DMS53 treated with DMSO at 0.1 percent for 48 hours (cell line): Measurements from ENCODE around the gene KREMEN1.

Experiments used
- DNase-seq: peaks from one replicate; lab custom pipeline; 2025; ENCODE audit not compliant: unreplicated experiment; lab: John Stamatoyannopoulos, UW

Gene KREMEN1

DNA sequence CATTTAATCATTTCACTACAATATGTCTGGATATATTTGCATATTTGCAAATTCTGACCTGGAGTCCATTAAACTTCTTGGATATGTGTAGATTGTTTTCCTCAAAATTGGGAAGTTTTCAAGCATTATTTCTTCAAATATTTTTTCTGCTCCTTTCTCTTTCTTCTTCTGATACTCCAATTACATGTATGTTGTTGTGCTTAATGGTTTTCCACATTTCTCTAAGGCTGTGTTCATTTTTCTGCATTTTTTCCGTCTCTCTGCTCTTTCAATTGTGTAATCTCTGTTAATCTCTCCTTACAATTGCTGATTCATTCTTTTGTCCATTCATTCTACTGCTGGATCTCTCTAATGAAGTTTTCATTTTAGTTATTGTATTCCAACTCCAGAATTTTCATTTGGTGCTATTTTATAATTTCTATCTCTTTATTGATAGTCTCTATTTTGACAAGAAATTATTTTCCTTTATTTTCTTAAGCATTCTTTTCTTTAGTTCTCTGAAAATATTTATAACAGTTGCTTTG is 102.5 kb downstream of the KREMEN1 start:
- DNase-seq, result no peak

DNA sequence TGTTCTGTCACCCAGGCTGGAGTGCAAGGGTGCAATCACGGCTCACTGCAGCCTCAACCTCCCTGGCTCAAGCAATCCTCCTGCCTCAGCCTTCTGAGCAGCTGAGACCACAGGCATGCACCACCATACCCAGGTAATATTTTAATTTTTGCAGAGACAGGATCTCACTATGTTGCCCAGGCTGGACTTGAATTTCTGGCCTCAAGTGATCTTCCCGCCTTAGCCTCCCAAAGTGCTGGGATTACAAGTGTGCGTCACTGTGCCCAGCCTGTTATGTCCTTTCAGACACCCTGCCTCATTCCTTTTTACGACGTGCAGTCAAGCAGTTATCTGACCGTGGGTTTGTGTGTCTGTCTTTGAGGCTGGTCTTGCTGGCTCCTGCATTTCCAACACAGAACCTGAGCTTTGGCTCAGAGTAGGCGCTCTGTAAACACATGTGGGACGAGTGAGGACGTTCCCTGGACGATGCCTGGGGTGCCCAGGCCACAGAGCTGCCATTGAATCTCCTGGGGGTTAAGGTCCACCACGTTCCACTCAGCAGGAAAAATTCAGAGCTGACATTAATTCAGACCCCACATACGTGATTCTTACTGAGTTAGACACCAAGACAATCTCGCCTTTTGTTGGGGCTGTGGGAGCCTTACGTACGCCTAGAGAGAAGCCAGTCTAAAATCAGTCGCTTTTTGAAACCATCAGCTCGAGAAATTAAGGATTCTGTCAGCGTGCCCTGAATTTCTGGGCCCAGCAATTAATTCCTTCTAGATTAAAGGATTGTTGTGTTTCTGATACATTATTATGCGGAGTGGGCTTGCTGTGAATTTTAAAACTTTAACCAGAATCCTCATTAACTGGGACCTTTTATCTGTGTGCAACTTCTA is 111.4 kb downstream of the KREMEN1 start:
- no peak for DNase-seq

DNA sequence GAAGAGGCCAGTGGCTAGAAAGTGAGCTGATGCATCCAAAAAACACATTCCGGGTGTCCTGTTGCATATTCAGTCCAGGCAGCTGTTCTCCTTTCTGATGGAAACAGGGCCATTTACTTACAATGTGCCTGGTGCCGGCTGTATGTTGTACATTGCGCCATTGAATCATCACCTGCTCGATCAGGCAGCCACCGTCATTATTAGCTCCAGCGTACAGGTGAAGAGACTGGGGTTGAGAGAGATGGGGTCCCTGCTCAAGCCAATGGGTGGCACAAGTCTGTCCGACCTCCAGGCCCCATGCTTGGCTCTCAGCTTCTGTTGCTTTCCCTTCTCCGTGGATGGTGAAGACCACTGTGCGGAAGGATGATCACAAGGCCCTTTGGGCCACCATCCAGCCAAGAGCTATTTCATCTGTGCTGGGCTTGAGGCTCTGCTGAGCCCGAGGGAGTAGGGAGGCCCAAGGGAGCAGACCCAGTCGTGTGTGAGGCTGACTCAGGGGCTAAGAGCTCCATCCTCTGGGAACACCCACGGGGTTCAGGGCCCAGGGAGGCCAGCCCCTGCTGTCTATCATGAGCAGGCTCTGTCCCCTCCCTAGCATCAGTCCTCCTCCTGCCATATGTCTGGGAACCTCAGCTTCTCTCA is 112.1 kb downstream of the KREMEN1 start:
- DNase-seq, result no peak

DNA sequence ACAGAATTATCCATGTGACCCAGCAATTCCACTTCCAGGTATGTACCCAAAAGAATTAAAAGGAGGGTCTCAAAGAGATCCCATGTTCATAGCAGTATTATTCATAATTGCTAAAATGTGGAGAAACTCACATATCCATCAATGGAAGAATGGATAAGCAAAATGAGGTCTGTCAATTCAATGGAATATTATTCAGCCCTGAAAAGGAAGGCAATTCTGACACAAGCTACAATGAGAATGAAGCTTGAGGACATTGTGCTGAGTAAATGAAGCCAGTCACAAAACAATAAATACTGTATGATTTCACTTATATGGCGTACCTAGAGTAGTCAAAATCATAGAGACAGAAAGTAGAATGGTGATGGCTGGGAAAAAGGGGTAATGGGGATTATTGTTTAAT is 113.5 kb downstream of the KREMEN1 start:
- DNase-seq, result no peak

DNA sequence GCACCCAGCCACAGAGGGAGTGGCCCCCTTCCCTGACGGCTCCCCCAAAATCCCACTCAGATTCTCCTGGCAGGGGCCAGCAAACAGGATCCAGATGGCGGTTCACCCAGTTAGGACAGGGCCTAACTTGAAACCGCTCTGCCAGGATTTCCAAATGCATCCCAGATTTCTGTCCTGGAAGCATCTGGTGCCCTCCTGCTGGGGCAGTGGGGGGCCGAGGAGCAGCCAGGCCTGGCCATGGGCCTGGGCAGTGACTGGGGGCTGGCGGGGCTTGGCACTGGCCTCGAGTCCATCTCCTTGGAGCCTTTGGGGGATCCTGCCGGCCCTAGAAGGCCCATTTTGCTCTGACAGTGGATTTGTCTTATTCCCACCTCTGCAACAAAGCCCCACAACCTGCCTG is 115.0 kb downstream of the KREMEN1 start:
- DNase-seq, result no peak

DNA sequence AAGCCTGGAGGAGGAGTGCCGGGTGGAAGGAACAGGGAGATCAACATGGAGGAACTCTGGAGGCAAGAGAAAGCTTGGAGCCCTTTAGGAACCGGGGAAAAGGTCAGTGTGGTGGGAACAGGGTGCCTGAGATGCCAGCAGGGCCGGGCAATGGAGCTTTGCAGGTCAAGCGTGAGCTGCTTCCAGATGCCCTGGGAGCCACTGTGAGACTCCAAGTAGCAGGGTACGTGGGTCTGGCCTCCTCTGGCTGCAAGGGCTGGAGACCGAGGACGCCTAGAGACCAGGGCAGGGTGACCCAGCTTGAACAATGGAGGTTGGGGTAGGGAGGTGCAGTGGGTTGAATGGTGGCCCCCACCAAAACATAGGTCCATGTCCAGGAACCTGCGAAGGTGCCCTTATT is 117.2 kb downstream of the KREMEN1 start:
- DNase-seq, result no peak

DNA sequence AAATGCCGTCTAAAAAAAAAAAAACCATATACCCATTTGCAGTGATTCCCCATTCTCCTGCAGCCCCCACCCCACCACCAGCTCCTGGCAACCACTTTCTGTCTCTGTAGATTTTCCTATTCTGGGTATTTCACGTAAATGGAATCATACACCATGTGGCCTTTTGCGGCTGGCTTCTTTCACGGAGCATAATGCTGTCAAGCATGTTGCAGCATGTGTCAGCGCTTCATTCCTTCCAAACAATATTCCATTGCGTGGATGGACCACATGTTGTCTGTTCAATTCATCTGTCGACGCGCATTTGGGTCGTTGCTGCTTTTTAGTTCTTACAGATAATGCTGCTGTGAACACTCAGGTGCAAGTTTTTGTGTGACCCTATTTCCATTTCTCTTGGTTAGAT is 118.1 kb downstream of the KREMEN1 start:
- DNase-seq, result no peak

DNA sequence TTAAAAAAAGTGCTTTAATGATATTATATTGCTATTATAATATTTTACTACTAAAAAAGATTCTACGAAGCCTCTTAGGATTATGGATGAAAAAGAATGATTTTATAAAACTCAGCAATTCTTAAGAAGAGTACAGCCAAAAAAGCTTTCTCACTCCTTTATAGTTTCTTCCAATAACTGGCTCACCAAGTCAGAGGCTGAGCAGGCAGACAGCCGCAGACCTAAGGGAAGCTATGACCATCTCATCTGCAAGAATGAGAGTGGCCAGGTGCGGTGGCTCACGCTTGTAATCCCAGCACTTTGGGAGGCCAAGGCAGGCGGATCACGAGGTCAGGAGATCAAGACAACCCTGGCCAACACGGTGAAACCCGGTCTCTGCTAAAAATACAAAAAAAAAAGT is 120.2 kb downstream of the KREMEN1 start:
- no peak for DNase-seq

DNA sequence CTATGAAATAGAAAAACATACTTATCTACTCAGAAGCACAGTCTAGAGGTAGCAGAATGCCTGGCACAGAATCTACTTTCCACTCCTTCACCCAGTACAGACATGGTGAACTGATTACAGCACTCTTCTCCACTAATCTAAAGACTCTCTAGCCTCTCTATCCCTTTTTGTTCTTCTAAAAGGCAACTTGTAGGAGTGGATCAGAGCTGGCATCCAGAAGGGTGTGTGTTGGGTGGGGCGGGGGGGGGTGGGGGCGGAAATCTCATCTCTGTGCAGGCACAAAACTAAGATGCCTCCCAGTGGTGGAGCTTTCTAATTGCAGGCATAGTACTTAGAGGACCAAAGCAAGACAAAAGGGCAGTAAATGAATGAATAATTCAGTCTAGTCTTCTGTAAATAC is 121.3 kb downstream of the KREMEN1 start:
- no peak for DNase-seq

DNA sequence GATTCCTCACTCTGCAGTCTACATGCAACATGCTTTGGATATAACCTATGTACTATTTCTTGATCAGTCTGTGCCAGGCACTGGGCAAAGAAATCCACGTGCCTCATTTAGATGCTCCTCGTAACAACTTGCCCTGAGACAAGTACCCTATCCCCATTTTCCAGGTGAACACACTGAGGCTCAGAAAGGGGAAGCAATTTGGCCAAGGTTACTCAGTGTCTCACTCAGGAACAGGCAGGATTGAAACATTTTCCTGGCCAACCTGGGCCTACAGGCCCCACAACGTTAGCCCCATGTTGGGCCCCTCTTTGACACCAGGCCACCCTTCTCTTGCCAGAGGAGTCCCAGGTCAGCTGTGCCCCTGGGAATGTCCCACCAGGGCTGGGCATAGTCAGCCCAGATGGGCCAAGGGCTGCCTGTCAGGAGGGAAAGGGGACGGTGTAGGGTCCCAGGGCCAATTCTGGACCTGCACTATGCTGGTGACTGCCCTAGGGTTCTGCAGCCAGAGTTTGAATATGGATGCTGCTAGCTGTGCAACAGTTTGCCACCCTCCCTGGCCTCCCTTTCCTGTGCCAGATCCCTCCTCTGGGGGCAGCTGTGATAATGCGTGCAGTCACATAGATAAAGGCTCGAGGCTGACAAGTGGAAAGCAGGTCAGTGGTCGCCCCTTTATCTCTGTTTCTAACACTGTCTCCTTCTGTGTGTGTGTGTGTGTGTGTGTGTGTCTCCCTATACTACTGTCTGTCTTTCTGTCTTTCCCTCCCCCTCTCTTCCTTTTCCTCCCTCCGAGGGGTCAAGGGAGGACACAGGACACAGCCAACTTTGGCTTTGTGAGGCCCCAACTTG is 122.5 kb downstream of the KREMEN1 start:
- no peak for DNase-seq

DNA sequence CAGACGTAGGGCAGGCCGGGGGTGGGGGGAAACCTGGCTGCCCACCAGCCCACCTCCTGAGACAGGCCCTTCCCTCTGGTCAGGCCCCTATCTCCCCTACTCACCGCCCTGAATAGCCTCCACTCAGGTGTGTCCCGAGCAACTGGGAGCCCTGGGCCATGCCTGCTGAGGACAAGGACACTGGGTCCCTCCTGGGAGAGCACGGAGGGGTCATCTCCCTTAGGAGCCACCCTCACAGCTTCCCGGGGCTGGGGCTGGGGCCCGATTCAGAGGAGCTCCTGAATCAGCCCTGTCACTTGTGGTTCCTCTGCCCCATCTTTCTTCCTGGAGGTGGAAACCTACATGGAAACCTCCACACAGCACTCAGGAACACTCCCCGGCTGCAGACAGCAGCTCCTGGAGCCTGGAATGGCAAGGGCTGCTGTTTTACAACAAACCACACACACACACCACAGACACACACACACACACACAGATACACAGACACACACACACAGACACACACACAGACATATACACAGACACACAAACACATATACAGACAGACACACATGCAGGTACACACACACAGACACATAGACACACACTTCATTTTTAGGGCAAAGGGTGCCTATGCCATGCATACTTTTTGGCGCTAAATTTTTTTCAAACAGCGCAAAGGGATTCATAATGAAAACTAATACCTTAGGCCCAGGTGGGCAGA is 123.3 kb downstream of the KREMEN1 start:
- no peak for DNase-seq

DNA sequence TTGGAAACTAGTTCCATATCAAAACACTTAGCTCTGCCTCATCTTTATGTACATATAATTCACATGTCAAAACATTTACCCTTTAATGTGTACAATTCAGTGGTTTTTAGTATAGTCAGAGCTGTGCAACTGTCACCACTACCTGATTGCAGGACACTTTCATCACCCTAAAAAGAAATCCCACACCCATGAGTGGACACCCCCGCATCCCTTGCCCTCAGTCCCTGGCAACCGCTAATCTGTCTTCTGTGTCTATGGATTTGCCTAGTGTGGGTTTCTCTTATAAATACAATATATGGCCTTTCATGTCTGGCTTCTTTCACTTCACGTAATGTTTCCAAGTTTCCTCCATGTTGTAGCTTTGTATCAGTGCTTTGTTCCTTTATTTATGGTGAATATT is 124.3 kb downstream of the KREMEN1 start:
- DNase-seq, result no peak

DNA sequence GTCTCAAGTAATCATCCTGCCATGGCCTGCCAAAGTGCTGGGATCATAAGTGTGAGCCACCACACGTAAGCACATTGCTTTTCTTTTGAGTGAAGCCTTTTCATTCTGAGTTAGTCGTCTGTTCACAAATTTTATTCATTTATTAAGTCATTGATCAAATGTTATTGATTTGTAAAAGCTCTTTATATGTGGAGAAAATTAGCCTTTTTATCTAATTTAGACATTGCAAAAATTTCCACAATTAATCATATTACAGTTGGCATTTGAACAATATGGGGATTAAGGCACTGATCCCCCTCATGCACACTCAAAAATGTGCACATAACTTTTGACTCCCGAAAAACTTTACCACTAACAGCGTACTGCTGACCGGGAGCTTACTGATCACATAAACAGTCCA is 125.4 kb downstream of the KREMEN1 start:
- DNase-seq, result no peak

DNA sequence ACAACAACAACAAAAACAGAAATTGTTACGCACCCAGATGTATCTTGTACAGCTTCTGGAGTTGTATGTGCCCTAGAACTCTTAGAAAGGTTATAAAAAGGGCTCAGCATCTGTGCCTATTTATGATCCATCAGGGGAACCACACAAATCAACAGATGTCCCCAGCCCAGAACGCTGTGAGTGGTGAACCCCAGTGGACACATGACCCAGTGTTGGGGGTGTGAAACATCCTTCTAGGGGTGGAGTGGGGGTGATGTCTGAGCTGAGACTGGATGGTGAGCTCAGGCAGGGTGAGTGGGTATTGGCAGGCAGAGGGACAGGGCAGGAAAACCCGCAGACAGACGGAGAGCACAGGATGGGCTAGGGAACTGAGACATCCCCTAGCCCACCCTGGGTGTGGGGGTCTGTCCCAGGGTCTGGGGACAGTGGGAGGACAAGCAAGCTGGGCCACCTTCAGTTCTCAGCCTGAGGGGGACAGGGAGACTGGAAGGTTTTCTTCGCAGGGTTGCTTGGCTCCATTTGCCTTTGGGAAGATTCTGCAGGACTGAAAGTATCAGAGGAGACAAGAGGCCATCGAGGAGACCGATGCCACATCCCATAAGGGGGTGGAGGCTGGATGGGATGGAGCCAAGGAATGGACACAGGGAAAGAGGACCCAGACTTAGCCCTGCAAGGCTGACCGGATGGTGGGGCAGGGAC is 127.0 kb downstream of the KREMEN1 start:
- no peak for DNase-seq

DNA sequence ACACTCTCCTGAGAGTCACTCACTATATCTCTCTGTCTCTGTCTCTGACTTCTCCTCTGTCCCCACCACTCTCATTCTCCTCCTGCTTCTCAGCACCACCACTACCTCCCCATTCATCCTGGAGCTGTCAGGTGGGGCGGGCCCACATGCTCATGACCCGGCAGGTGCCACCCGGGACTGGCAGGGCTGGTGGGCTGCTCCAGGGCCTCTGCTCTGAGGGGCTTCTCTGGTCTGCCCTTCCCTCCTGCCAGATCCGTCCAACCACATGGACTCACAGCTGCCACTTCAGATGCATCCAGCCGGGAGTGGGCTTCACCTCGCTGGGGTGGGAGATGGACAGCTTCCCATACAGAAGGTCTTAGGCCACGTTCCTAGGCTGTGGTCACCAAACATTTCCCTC is 128.1 kb downstream of the KREMEN1 start:
- DNase-seq, result no peak

DNA sequence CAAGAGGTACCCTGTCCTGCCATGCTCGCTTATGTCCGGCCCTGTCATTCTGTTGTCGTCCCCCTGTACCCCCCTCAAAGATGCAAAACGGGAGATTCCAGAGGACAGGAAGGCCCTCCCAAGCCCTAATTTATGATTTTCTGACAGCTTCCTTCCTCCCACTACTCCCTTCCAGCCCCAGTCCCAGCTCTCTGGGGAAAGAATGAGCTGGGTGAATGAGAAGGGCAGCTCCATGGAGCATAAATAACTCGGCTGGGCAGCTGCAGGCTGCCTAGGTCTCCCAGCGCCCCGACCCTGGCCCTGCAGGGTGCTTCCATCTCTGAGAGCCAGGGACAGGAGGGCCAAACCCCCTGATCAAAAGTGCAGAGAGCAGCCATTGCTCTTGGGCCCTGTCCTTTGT is 128.9 kb downstream of the KREMEN1 start:
- DNase-seq, result no peak

DNA sequence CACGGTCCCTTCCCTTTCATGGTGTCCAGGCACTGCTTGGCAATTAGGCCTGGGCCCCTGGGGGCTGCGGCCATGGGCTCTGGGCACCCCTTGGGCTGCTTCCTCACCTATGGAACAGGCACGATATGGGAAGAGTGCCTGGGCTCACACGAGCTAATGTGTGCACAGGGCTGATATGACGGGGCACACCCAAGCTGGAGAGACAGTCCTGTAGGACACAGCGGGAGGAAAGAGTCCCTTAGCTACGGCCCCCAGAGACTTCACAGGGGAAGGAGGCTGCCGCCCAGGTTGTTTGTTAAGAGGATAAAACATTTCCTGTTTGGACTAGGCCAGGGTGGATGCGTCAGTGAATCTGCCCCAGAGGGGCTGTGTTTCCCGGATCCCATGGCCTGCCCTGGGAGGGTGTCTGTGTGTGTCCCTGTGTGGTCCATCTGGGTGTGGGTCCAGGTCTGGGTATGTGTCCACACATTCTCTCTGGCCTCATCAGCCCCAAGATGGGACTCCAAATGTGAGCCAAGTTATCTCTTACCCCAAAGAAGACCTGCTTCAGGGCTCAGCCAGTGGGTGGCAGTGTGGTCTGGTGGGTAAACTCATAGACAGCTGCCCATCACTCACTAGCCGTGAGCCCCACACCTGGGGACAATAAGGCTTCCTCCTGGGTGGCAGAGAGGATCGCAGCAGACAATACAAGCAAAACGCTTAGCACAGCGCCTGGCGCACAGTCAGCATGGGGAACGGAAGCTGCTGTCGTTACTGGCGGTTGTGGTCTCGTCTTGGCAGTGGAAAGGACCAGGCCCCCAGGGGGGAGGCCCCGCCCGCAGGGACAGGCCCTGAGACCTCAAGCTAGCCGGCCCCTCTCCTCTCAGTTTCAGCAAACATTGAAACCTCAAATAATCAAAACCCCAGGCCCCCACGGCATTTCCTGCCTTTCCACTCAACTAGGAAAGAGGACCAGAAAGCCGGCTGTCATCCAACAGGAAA is 129.7 kb downstream of the KREMEN1 start:
- DNase-seq, result peak; percentile 13

DNA sequence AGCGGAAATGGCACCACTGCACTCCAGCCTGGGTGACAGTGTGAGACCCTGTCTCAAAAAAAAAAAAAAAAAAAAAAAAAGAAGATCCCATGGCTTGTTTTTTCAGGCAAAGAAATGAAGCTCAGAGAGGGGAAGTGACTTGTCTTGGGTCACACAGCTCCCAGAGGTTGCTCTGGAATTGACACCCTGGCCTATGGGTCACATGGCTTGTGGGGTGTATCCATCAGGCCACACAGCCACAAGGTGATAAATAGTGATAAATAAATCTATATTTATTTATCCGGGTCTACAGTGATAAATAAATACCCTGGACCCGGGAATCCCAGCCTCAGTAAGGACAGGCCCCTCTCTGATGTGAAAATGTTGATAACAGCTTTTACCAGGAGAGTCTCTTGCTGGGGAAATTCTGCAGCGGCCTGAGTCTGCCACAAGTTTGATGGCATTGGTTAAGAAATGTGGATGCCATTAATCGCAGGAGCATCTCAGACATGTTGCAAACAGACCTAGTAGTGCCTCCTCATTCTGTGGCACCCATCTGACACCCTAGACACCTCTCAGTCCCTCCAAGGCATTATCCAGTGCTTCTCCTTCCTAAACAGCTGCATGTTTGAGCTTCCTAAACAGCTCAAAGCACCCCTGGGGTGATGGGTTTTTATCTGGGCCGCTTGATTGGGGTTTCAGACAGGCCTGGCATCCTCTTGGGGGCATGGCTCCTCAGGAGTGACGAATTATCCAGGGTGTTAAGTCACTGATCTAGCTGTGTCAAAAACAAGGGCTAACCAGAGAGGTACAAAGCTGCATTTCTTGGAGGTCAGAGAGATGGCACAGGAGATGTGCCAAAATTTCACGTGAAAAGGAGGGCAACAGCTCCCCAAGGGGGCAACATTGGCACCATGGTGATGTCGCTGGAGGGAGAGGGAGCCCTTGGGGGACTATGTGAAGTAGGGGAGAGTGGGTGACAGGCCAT is 130.9 kb downstream of the KREMEN1 start:
- DNase-seq, result no peak
